Thymus (tissue), 11 donors: ENCODE data around the gene PICK1. TPM values are rescaled to one million over a fixed set of nuclear protein-coding genes. Genes with fewer than 3 reads are reported as not detected.
A peak's percentile ranks its signal among the peaks of the same experiment; 100 is the strongest.

ENCODE experiments used
- DNase-seq, 9 donors: peaks; one replicate each; pipeline ENCODE4 v3.0.0-alpha.2; 2013; ENCODE audit warnings: low spot score in 9 of 9, low read depth in 6 of 9, missing footprints in 1 of 9
- H3K27ac ChIP-seq, 2 donors: one replicate each; pipeline ENCODE4 v1.5.1; 2013; ENCODE audit warnings: control low read depth in 1 of 2, low read depth in 1 of 2, low read length in 1 of 2, mild to moderate bottlenecking in 1 of 2, moderate library complexity in 1 of 2
- H3K27me3 ChIP-seq, 2 donors: one replicate each; pipeline ENCODE4 v1.5.1; 2013; ENCODE audit warnings: low read length in 1 of 2; ENCODE audit not compliant: control insufficient read depth in 2 of 2, insufficient read depth in 1 of 2
- H3K36me3 ChIP-seq, 2 donors: one replicate each; pipeline ENCODE4 v1.5.1; 2013; ENCODE audit warnings: low read length in 1 of 2, mild to moderate bottlenecking in 1 of 2, moderate library complexity in 1 of 2; ENCODE audit not compliant: control insufficient read depth in 2 of 2, insufficient read depth in 2 of 2
- H3K4me1 ChIP-seq, 2 donors: one replicate each; pipeline ENCODE4 v1.5.1; 2013; ENCODE audit warnings: low read length in 2 of 2; ENCODE audit not compliant: control insufficient read depth in 2 of 2, insufficient read depth in 2 of 2
- H3K4me3 ChIP-seq, 2 donors: one replicate each; pipeline ENCODE4 v1.5.1; 2013; ENCODE audit warnings: low read length in 2 of 2, control low read depth in 1 of 2, mild to moderate bottlenecking in 1 of 2
- H3K9me3 ChIP-seq, 2 donors: one replicate each; pipeline ENCODE4 v1.5.1; 2013; ENCODE audit warnings: low read length in 1 of 2, mild to moderate bottlenecking in 1 of 2; ENCODE audit not compliant: control insufficient read depth in 2 of 2, insufficient read depth in 1 of 2
- WGBS: extraction: QIAGEN DNeasy Blood & Tissue Kit; methylation state at CpG from one replicate; pipeline ENCODE4 v1.1.7; 2013; 5-methylcytosine and 5-hydroxymethylcytosine counted together
- polyA plus RNA-seq: library from polyadenylated mRNA; stranded (reverse); fragments of 200-250 nt; gene quantifications from one replicate; pipeline ENCODE4 v1.2.3, GENCODE V29; 2013
- total RNA-seq: library from RNA; stranded (reverse); fragments of 120-200 nt; gene quantifications from one replicate; pipeline ENCODE4 v1.2.4, GENCODE V29; 2013
- donor health status: healthy.

Gene PICK1
- total and polyA plus RNA-seq, 2 donors, result 11.2 to 24.1 TPM

DNA sequence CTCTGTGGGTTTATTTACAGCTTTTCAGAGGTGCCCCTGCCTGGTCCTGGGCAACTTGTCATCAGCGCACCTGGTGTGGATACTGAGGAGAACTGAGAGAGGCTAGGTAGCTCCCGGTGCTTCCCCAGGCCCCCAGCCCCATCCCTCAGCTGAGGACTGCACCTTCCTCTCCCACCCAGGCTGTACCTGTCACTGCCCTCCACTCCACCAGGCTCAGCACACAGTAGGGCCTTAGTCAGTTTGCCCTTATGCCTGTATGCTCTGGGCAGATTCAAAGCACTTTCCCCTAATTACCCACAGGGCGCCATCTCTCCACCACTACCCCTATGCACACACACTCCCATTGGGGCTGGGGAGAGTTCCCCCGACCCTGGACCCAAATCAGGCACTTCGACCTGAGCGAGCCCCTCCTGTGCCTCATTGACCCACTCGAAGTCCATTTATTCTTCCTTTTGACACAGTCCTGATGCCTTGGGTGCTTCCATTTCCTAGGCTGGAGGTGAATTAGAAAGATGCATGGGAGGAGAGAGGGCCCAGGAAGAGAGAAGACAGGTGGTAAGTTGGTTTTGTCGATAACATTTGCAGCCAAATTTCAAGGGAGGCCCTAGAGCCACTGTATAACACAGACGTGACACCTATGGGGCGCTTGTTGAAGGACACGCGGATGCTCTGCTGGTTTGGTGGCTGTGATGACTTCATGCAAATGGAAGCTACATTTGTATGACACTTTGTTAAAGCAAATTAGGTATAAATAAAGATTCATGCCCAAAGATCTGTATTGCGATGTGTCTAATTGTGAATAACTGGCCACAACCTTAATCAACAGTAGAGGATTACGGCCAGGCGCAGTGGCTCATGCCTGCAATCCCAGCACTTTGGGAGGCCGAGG lies 13.8 kb upstream of the PICK1 start:
- Histone ChIP-seq H3K27me3 (peaks cover 0 to 5% of the 10 kb centered on the region in 2 donors), H3K4me3 (no peak overlapping the region), H3K27ac (no peak overlapping the region), H3K36me3 (no peaks in the 10 kb centered on the region), H3K9me3 (no peaks in the 10 kb centered on the region), H3K4me1 (no peaks in the 10 kb centered on the region)
- 93% methylated on average over 16 of the region's 16 CpGs for WGBS
- DNase-seq, result no peak

DNA sequence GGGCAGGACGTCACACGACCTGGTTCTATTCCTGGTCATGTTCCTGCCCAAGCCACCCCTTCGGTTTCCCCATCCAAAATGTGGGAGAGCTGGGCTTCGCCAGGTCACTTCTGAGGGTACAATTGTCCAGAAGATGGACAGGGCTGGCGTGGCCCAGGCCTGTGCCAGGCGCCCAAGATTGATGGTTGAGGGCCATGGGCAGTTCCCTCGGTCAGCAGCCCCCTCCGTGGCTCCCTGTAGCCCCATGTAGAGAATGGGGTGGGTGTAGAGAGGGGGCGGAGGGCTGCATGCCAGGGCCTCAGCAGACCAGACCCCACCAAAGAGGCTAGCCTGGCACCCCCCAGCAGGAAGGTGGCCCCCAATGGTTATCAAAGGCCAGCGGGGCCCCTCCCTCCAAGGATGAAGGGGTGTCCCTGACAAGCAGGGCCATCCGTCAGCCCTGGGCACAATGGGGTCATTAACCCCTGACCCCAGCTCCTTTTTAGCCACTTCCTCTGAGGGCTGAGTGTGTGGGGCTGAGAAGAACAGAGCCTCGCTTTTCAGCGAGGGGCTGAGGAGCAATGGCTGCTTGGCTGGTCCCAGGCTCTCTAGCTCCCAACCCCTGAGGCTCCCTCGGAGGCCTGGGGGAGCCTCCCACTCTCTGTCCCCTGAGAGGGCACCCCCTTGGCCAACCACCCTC lies 11.0 kb upstream of the PICK1 start:
- DNase-seq, result no peak
- Histone ChIP-seq H3K4me3 (no peak overlapping the region), H3K4me1 (no peaks in the 10 kb centered on the region), H3K27ac (no peak overlapping the region), H3K27me3 (peaks cover 0 to 12% of the 10 kb centered on the region in 2 donors), H3K9me3 (no peaks in the 10 kb centered on the region), H3K36me3 (no peaks in the 10 kb centered on the region)
- WGBS, result 92% methylated on average over 14 of the region's 14 CpGs

DNA sequence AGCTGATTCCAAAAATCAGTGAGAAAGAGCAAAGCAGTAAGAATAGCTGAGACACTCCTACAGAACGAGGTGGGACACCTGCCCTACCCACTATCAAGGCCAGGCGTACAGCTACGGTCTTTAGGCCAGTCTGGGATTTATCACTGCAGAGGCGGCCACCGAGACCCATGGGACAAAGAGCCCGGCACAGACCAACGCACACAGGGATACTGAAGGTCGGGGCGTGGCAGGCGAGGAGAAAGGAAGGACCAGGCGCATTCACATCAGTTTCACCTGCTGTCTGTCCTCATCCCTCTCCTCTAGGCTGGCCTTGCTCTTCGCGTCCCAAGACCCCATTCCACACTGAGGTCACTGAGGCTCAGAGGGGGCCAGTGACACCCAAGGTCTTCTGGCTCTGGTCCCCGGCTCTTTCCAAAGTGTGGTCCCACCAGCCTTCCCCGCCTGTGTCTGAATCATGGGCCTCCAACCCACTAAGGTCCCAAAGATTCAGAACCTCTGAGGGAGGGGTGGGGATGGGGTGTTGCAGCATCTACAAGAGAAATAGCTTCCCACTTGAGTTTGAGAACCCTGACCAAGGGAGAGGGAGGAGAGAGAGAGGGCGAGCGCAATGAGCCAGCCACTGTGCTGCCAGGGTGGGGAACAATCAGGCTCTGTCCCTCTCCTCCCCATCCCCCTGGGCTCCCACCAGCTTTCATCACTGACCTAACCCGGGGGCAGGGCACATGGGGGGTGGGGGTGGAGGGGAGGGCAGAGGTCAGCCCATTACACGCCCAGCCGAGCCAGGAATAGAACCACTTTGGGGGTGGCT lies 7.2 kb upstream of the PICK1 start:
- Histone ChIP-seq H3K4me3 (no peak overlapping the region), H3K9me3 (no peaks in the 10 kb centered on the region), H3K27me3 (peaks cover 0 to 14% of the 10 kb centered on the region in 2 donors), H3K36me3 (no peaks in the 10 kb centered on the region), H3K4me1 (peaks cover 0 to 11% of the 10 kb centered on the region in 2 donors), H3K27ac (no peak overlapping the region)
- no peak for DNase-seq
- 93% methylated on average over 20 of the region's 20 CpGs for WGBS

- H3K27me3 ChIP-seq, result peaks cover 0 to 14% of the 10 kb centered on the region in 2 donors
- no peaks in the 10 kb centered on the region for H3K36me3 ChIP-seq
- H3K4me1 ChIP-seq, result peaks cover 0 to 14% of the 10 kb centered on the region in 2 donors
- H3K9me3 ChIP-seq, result no peaks in the 10 kb centered on the region
- H3K4me3 ChIP-seq, result no peak overlapping the region
- 96% methylated on average over 7 of the region's 7 CpGs for WGBS
- DNase-seq, result no peak
- no peak overlapping the region for H3K27ac ChIP-seq
Observed at GRCh38 chr22:38050720-38051119, 6.5 kb upstream of the PICK1 start.

DNA sequence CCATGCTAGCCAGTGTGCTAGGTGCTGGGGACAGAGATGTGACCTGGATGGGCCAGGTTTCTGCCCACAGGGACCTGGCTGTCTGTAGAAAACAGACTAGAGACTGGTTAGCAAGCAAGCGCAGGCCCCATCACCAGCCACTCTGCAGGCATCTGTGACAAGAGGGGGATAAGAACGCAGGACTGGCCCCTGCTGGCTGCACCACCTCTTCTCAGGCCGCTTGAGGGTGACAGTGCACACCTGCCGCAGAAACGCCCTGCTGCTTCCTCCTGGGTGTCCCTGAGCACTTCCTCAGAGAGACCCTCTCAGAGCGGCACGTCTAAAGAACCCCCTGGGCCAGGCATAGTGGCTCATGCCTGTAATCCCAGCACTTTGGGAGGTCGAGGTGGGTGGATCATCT lies 5.9 kb upstream of the PICK1 start:
- Histone ChIP-seq H3K36me3 (no peaks in the 10 kb centered on the region), H3K4me3 (no peak overlapping the region), H3K4me1 (peaks cover 0 to 14% of the 10 kb centered on the region in 2 donors), H3K27me3 (peaks cover 0 to 14% of the 10 kb centered on the region in 2 donors), H3K9me3 (no peaks in the 10 kb centered on the region), H3K27ac (no peak overlapping the region)
- WGBS, result 78% methylated on average over 8 of the region's 8 CpGs
- DNase-seq, result no peak

DNA sequence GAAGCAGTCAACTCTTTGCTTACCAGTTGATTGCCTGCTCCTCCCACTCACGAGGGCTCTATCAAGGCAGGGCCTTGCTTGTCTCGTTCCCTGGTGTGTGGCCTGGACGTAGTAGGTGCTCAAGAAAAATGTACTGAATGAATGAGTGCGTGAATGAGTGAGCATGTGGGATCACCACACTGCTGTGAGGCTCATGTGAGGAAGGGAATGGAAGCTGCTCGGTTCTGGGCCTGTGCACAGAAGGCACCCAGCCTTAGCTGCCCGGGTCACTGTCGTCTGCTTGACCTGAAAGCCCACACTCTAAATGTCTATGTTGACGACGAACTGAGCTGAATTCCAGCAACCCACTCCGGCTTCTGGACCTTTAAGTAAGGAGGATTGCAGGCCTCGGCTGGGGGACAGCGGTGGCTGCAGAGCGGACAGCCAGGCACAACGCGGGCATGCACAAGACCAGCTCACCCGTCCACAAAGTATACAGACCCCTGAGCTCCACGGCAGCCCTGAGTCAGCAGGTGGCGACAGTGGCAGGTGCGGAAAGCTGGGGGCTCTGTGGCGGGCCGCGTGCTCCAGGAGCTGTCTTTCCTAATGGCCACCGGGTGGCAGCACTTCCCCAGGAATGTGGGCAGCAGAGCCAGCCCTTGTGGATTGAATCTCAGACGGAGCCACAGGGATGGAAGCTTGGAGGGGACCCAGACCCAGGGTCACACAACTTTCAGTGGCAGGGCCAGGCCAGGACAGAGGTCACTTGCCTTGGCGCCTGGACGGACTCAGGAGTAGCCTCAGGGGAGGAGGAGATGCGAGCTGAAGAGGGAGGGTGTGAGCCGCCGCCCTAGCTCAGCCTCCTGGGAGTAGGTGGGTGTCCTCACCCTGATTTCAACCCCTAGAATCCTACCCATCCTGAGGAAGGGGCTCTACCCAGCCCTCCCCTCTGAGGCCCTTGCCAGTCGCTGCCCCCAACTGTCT lies 5.0 kb upstream of the PICK1 start:
- 38% methylated on average over 30 of the region's 30 CpGs for WGBS
- H3K9me3 ChIP-seq, result peaks cover 0 to 5% of the 10 kb centered on the region in 2 donors
- peak; percentile 45 to 87 (median 75) for DNase-seq
- H3K4me3 ChIP-seq, result no peak overlapping the region
- H3K27me3 ChIP-seq, result peaks cover 0 to 11% of the 10 kb centered on the region in 2 donors
- H3K36me3 ChIP-seq, result no peaks in the 10 kb centered on the region
- H3K27ac ChIP-seq, result no peak overlapping the region
- peaks cover 2 to 20% of the 10 kb centered on the region in 2 donors for H3K4me1 ChIP-seq

- WGBS, result 95% methylated on average over 6 of the region's 6 CpGs
- no peak overlapping the region for H3K4me3 ChIP-seq
- peaks cover 0 to 2% of the 10 kb centered on the region in 2 donors for H3K4me1 ChIP-seq
- peak overlapping the region in 1 of 2 donors; percentile 20 for H3K27ac ChIP-seq
- DNase-seq, result no peak
- H3K9me3 ChIP-seq, result no peaks in the 10 kb centered on the region
- no peaks in the 10 kb centered on the region for H3K27me3 ChIP-seq
- peaks cover 3 to 16% of the 10 kb centered on the region in 2 donors for H3K36me3 ChIP-seq
Observed at GRCh38 chr22:38062791-38063190, 5.6 kb downstream of the PICK1 start.

- H3K27me3 ChIP-seq, result no peaks in the 10 kb centered on the region
- 98% methylated on average over 8 of the region's 8 CpGs for WGBS
- no peaks in the 10 kb centered on the region for H3K4me1 ChIP-seq
- no peak for DNase-seq
- no peak overlapping the region for H3K27ac ChIP-seq
- no peaks in the 10 kb centered on the region for H3K9me3 ChIP-seq
- peaks cover 0 to 23% of the 10 kb centered on the region in 2 donors for H3K36me3 ChIP-seq
- H3K4me3 ChIP-seq, result no peak overlapping the region
Observed at GRCh38 chr22:38065539-38065938, 8.3 kb downstream of the PICK1 start.
